Amniotic stem cell (primary cell): Measurements from ENCODE around the gene CHST5.
"Not testable (repeated sequence)": the region's sequence is repeated elsewhere in the genome, so short reads cannot be mapped to it uniquely, and the experiment has no call there.

ENCODE experiments used
- DNase-seq: peaks from one replicate; lab custom pipeline; 2025; lab: John Stamatoyannopoulos, UW

The CHST5 gene

GRCh38 chr16:75550211-75550662, 14.3 kb upstream of the CHST5 start:
- DNase-seq: no peak

- DNase-seq: not testable (repeated sequence)
Observed at GRCh38 chr16:75548456-75548855, 12.5 kb upstream of the CHST5 start.

- DNase-seq: no peak
Observed at GRCh38 chr16:75546293-75546692, 10.4 kb upstream of the CHST5 start.

- DNase-seq: not testable (repeated sequence)
Observed at GRCh38 chr16:75545879-75546278, 10.0 kb upstream of the CHST5 start.

GRCh38 chr16:75542462-75542861, 6.6 kb upstream of the CHST5 start:
- not testable (repeated sequence) for DNase-seq

GRCh38 chr16:75541236-75541635, 5.3 kb upstream of the CHST5 start:
- no peak for DNase-seq

- not testable (repeated sequence) for DNase-seq
Observed at GRCh38 chr16:75538882-75539565, 3.1 kb upstream of the CHST5 start.

GRCh38 chr16:75537776-75538175, 1.9 kb upstream of the CHST5 start:
- no peak for DNase-seq

GRCh38 chr16:75535211-75535843, 581 bp downstream of the CHST5 start:
- no peak for DNase-seq

- DNase-seq: no peak
Observed at GRCh38 chr16:75534560-75535205, 1.2 kb downstream of the CHST5 start.

GRCh38 chr16:75532791-75533190, 3.1 kb downstream of the CHST5 start:
- no peak for DNase-seq

- no peak for DNase-seq
Observed at GRCh38 chr16:75532142-75532765, 3.7 kb downstream of the CHST5 start.

GRCh38 chr16:75529959-75530358, 5.9 kb downstream of the CHST5 start:
- no peak for DNase-seq

GRCh38 chr16:75529056-75529905, 6.6 kb downstream of the CHST5 start:
- DNase-seq: no peak

- no peak for DNase-seq
Observed at GRCh38 chr16:75527825-75528299, 8.0 kb downstream of the CHST5 start.

GRCh38 chr16:75526032-75526790, 9.7 kb downstream of the CHST5 start:
- no peak for DNase-seq

GRCh38 chr16:75519175-75519574, 16.7 kb downstream of the CHST5 start:
- DNase-seq: no peak

- DNase-seq: not testable (repeated sequence)
Observed at GRCh38 chr16:75516189-75516966, 19.5 kb downstream of the CHST5 start.

GRCh38 chr16:75514296-75514695, 21.6 kb downstream of the CHST5 start:
- DNase-seq: no peak

- no peak for DNase-seq
Observed at GRCh38 chr16:75506574-75506973, 29.3 kb downstream of the CHST5 start.
